Retinal pigment epithelial cell (primary cell): ENCODE data around the gene ZNF790.

Source experiments
- DNase-seq: peaks from one replicate; pipeline ENCODE4 v3.0.0-alpha.2; 2010; ENCODE audit warnings: low read depth
- H3K4me3 ChIP-seq: 2 replicates; pipeline ENCODE4 v1.5.1; 2011; ENCODE audit warnings: mild to moderate bottlenecking, low read length, control low read depth, moderate library complexity
- TF ChIP-seq, protein P1 (sequence below): conservative IDR thresholded peaks from 2 replicates; pipeline ENCODE4 v1.5.1; 2011; ENCODE audit warnings: low read depth, low read length, control low read depth, inconsistent platforms

The ZNF790 gene

DNA sequence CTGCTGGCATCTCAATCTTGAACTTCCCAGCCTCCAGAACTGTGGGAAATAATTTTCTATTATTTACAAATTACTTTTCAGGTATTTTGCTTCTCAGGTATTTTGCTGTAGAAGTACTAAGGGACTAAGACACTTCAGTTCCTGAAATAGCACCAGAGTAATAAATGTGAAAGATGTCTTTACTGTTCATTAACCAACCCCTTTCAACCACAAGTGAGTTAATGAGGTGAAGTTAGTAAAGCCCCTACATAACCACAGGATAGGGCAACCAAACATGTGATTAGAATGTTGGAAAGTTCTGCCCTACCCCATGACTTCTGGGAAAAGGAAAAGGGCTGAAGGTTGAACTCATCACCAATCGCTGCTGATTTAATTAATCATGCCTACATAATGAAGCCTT, 9.8 kb upstream of the ZNF790 start:
- H3K4me3 ChIP-seq: no peak overlapping the region
- TF ChIP-seq, protein P1, sequence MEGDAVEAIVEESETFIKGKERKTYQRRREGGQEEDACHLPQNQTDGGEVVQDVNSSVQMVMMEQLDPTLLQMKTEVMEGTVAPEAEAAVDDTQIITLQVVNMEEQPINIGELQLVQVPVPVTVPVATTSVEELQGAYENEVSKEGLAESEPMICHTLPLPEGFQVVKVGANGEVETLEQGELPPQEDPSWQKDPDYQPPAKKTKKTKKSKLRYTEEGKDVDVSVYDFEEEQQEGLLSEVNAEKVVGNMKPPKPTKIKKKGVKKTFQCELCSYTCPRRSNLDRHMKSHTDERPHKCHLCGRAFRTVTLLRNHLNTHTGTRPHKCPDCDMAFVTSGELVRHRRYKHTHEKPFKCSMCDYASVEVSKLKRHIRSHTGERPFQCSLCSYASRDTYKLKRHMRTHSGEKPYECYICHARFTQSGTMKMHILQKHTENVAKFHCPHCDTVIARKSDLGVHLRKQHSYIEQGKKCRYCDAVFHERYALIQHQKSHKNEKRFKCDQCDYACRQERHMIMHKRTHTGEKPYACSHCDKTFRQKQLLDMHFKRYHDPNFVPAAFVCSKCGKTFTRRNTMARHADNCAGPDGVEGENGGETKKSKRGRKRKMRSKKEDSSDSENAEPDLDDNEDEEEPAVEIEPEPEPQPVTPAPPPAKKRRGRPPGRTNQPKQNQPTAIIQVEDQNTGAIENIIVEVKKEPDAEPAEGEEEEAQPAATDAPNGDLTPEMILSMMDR: no peak
- no peak for DNase-seq

DNA sequence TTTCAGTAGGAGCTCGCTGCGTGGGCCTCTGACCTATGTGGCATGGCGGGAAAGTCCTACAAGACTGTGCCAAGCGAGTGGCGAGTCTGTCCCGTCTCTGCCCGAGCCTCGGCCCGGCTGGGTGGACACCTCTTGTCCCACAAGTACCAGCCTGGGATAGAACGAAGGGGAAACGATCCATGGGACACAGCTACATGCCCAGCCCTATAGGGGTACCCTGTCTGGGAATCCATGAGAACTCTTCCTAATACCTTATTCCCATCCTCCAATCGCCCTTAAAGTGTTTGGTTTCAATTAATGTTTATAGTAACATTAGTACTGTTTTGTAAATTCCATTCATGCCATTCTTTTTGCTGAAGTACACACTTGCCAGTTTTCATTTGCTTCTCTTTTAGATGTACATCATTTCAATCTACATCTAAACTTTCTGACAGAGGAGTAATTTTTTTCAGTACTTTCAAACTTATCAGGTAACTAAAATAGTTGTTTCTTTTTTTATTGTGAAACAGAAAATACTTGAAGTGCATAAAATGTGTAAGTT, 667 bp upstream of the ZNF790 start:
- H3K4me3 ChIP-seq: peak overlapping the region; percentile 89
- no peak for DNase-seq
- TF ChIP-seq, protein P1: no peak

- TF ChIP-seq, protein P1: no peak
- no peak for DNase-seq
- H3K4me3 ChIP-seq: peak overlapping the region; percentile 89
These were observed 846 bp downstream of the ZNF790 start for GRCh38 chr19:36837176-36837905.

- no peak overlapping the region for H3K4me3 ChIP-seq
- no peak for DNase-seq
- TF ChIP-seq, protein P1: no peak
These were observed 4.8 kb downstream of the ZNF790 start for GRCh38 chr19:36833430-36833829.

- H3K4me3 ChIP-seq: no peak overlapping the region
- no peak for DNase-seq
- TF ChIP-seq, protein P1: no peak
These were observed 16.4 kb downstream of the ZNF790 start for GRCh38 chr19:36821758-36822157.

DNA sequence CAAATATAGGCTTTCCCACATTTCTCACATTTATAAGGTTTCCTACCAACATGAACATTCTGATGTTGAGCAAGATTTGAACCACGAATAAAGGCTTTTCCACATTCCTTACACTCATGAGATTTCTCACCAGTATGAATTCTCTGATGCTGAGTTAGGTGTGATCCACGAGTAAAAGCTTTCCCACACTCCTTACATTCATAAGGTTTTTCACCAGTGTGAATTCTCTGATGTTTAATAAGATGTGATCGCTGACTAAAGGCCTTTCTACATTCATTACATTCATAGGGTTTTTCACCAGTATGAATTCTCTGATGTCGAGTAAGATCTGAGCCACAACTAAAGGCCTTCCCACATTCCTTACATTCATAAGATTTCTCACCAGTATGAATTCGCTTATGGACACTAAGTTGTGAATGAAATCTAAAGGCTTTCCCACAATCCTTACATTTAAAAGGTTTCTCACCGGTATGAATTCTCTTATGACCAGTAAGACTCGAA, 19.0 kb downstream of the ZNF790 start:
- DNase-seq: no peak
- TF ChIP-seq, protein P1: no peak
- H3K4me3 ChIP-seq: no peak overlapping the region

GRCh38 chr19:36807029-36807428, 31.2 kb downstream of the ZNF790 start:
- TF ChIP-seq, protein P1: no peak
- H3K4me3 ChIP-seq: no peak overlapping the region
- DNase-seq: no peak
